ENCODE data around the gene CFAP77.

Gene CFAP77

GRCh38 chr9:132606066-132606465 lies 196.1 kb downstream of the CFAP77 start:
- DNase-seq = no peak

GRCh38 chr9:132609184-132609583 lies 199.2 kb downstream of the CFAP77 start:
- DNase-seq = no peak

DNA sequence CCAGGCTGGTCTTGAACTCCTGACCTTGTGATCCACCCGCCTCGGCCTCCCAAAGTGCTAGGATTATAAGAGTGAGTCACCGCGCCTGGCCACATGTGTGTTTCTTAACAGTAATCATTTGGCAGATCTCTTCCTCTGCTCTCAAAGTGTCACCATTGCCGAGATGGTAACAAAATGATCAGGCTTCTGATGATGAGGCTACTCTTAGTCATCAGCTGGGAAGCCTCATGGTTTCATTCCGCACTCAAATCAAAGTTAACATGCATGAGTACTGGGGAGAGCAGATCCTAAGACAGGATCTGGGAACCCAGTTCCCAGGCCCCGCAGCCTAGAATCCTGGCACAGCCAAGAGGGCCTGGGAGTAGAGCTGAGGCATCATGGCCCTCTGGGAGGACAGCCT lies 199.8 kb downstream of the CFAP77 start:
- DNase-seq = no peak

- DNase-seq = no peak
Observed at GRCh38 chr9:132610661-132611060, 200.7 kb downstream of the CFAP77 start.

- no peak for DNase-seq
Observed at GRCh38 chr9:132614324-132614723, 204.3 kb downstream of the CFAP77 start.

DNA sequence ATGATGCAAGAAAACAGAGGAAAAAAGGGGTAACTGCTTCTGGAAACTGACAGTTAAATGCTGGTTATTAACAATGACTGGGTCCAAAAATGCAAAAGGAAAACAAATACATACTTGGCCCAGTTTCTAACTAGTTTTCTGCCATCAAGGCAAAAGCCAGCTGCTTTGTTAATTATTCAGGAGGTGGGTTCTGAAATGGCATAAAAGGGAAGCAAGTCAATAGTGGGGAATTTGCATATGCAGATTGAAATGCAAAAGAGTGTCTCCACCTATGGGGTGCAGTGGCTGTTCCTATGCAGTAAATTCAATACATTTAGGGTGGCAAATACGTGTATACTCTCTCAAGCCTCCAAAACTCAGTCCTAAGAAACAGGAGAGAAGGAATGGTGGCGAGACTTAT lies 205.8 kb downstream of the CFAP77 start:
- DNase-seq = no peak

DNA sequence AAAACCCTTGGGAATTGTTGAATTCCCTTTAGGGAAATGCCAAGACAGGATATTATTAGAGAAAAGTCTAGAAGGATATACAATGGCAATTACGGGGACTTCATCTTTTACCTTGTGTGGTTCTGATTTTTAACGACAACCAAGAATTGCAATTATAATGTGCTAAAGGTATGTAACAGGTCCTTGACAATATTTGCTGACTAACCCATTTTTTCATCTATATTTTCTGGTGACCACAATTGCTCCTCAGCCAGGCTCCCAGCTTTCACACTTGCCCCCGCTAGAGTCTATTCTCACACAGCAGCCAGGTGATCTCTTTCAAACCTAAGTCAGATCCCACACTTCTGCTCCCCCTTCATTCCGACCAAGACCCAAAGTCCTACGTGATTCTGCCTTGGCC lies 206.7 kb downstream of the CFAP77 start:
- no peak for DNase-seq

GRCh38 chr9:132622159-132622558 lies 212.1 kb downstream of the CFAP77 start:
- DNase-seq = no peak

Data from activated CD8-positive, alpha-beta memory T cell treated with anti-CD3 and anti-CD28 coated beads, Interleukin-2, amount 50 U/mL, for 48 hours (primary cell).